Embryonic facial prominence (tissue), 1 donor: ENCODE measurements around the gene TERB2.
"Not testable (repeated sequence)": the region's sequence is repeated elsewhere in the genome, so short reads cannot be mapped to it uniquely, and the experiment has no call there.

Experiments used
- DNase-seq: peaks from one replicate; pipeline ENCODE4 v3.0.0-alpha.2; 2016; ENCODE audit errors: extremely low spot score

Gene TERB2

DNA sequence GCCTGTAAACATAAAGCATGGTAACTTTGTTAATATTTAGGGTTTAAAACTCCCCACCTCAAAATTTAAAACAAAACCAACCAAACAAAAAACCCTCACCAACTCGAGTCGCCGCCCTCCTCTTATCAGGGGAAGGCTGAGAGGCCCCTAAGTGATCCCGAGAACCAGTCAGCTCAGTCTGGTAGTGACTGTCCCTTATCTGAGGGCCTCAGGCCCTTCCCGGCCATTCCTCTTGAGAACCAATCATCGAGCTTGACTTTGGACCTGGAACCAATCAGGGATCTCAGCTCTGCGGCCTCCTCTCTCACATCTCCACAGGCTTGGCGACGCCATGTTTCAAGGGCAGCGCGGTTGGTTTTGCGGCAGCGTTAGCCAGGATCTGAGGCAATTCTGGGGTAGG lies at the start of gene TERB2:
Gene TERB2, plus strand, starts transcription at position 300 of the 400 bp plus-strand sequence. Its CDS starts 32 bp downstream, at position 332.
- no peak for DNase-seq

DNA sequence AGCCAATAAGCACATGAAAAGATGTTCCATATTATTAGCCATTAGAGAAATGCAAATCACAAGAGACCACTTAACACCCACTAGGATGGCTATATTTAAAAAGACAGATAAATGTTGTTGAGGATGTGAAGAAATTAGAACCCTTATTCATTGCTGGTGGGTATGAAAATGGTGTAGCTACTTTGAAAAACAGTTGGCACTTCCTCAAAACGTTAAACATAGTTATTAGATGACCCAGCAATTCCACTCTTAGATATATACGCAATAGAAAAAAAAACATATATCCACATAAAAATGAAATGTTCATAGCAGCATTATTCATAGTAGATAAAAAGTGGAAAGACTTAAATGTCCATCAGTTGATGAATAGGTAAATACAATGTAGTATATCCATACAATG lies 47.1 kb upstream of the TERB2 start:
- no peak for DNase-seq

GRCh38 chr15:44910981-44911625 lies 45.4 kb upstream of the TERB2 start:
- no peak for DNase-seq

GRCh38 chr15:44912186-44912585 lies 44.3 kb upstream of the TERB2 start:
- DNase-seq: not testable (repeated sequence)

DNA sequence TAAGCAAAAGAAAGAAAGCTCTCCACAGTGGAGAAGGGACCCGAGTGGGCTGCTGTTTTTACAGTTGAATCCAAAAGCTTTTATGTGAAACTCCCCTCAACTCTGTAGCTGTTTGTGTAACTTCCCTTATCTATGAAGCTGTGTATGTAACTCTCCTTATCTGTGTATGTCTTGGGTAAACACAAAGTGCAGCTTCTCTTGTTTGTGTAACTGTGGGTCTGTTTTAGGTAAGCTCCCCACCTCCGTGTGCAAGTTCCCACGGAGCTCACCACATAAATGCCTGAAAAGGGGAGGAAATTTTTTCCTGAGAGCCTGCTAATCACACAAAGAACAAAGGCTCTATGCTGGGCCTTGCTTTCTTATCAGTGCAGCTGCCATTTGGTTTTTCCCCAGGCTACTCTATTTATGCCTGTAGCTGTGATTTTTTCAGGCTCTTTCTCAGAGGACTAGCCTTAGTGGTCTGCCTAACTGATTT lies 43.5 kb upstream of the TERB2 start:
- not testable (repeated sequence) for DNase-seq

- no peak for DNase-seq
Measured at GRCh38 chr15:44918136-44918535, 38.4 kb upstream of the TERB2 start.

GRCh38 chr15:44928658-44929057 lies 27.8 kb upstream of the TERB2 start:
- not testable (repeated sequence) for DNase-seq

GRCh38 chr15:44930283-44930682 lies 26.2 kb upstream of the TERB2 start:
- not testable (repeated sequence) for DNase-seq

DNA sequence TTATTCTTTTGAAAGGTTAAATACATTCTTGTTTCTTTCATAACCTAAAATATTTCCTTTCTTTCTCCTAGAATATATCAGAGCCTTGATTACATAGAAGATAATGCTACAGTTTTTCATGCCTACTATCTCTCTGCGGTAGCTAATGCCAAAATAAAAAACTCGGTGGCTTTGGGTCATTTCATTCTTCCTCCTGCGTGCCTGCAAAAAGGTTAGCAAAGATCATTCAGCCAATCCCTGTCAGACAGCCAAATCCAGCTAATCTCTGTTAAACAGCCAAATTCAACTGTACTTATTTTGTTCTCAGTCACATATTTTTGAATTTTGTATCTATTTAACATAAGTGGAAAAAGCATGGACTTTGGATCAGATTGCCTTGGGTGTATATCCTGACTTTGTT lies 1.8 kb downstream of the TERB2 start:
- DNase-seq: not testable (repeated sequence)

DNA sequence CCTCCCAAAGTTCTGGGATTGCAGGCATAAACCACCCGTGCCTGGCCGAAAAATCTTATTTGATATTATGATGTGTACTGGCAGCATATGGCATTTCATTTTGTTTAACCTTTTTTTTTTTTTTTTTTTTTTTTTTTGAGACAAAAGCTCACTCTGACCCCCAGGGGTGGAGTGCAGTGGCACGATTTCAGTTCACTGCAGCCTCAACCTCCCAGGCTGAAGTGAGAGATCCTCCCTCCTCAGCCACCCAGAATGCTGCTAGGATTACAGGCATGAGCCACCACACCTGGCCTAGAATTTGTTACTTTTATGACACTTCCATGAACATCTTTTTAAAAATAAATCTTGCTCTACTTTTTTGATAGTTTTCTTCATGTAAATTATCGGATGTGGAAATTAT lies 12.0 kb downstream of the TERB2 start:
- no peak for DNase-seq

GRCh38 chr15:44971036-44971435 lies 14.5 kb downstream of the TERB2 start:
- no peak for DNase-seq

- not testable (repeated sequence) for DNase-seq
Measured at GRCh38 chr15:44976183-44976582, 19.7 kb downstream of the TERB2 start.

DNA sequence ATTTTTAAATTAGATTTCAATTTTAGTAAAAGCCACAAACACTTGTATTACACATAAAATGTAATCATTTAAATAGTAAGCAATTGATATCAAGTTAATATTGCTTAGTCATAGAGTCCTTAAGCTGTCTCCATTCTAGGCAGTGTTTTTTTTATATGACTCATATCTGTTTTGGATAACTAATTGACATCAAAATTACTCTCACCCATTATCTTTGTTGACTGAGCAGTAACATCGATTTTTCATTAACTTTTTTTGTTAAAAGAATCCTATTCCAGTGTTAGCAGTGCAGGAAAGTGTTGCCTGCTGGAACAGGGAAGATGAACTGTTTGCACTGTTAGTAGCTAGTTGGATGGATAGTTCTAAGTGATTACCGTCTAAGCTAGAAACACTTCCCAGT lies 21.3 kb downstream of the TERB2 start:
- not testable (repeated sequence) for DNase-seq

GRCh38 chr15:44979617-44980339 lies 23.3 kb downstream of the TERB2 start:
- not testable (repeated sequence) for DNase-seq

- not testable (repeated sequence) for DNase-seq
Measured at GRCh38 chr15:44984144-44984543, 27.7 kb downstream of the TERB2 start.

- not testable (repeated sequence) for DNase-seq
Measured at GRCh38 chr15:44986346-44987055, 30.0 kb downstream of the TERB2 start.

- not testable (repeated sequence) for DNase-seq
Measured at GRCh38 chr15:44987711-44988110, 31.2 kb downstream of the TERB2 start.

DNA sequence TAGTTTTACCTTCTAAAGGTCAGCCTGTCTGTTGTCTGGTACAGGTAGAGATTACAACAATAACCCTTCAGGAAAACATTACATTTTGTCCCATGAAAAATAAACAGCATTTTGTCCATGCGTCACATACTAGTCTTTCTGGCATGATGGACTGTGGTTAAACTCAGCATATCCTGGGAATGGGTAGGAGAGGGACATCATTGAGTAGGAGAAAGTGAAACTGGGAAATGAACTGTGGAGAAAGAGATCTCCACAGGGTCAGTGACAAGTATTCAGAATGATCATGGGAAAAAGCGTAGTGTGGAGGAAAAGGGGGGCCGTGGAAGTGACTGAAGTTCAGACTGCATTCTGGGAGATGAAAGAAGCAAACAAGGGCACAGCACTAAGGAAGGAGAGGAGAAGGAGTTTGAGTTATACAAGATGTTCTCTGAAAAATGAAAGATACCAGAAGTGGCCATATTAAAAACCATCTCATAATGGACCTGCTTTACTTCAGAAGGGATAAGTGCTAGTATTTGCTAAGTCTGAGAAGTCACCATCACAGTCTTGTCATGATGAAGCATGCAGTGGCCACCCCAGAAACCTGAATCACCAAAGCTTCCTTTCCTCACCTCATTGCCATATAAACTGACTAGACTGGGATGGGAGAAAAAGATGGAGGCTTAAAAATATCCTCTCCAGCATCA lies 31.8 kb downstream of the TERB2 start:
- not testable (repeated sequence) for DNase-seq

GRCh38 chr15:44988870-44989219 lies 32.4 kb downstream of the TERB2 start:
- not testable (repeated sequence) for DNase-seq

- not testable (repeated sequence) for DNase-seq
Measured at GRCh38 chr15:44997632-44998031, 41.1 kb downstream of the TERB2 start.

GRCh38 chr15:44999105-44999504 lies 42.6 kb downstream of the TERB2 start:
- DNase-seq: no peak

- DNase-seq: not testable (repeated sequence)
Measured at GRCh38 chr15:45001180-45001579, 44.7 kb downstream of the TERB2 start.
